ENCODE measurements around the gene SDF4. TPM values are rescaled to one million over a fixed set of nuclear protein-coding genes. Genes with fewer than 3 reads are reported as not detected.

Gene SDF4
- total RNA-seq, 1 experiment from 2014 or later, result 82.0 TPM

DNA sequence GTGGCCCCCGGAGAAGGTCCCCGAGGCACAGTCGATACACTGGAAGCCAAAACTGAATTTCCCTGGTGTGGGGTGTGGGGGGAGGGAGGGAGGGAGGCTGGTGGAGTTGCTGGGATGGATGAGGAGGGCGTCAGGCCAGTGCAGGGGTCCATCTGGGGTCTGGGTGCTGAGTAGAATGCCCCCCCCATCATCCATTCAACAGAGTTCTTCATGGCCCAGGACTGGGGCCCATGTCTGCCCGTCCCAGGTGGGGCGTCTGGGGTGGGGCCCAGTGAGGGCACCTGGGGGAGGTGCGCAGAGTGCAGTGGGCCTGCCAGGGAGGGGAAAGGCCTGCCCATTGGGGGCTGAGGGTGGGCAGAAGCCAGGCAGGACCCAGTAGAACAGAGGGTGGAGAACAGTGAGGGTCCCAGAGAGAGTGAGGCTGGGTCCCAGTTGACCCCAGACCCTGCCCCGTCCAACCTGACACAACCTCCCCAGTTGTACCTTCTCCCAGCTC lies 27.3 kb downstream of the SDF4 start:
- DNase-seq, result no peak
- no peak overlapping the region for H2BK12ac ChIP-seq (ENCODE audit: insufficient read length, low read depth, low read length)
- H3K36me3 Mint-ChIP-seq (ENCODE audit: insufficient read depth in 1 of 3, low read depth in 3 of 3), result no peaks in the 10 kb centered on the region
- no peak overlapping the region for H3K4me3 Mint-ChIP-seq
- H3K14ac ChIP-seq (ENCODE audit: insufficient read depth, low read length), result no peak overlapping the region
- no peak for TF ChIP-seq CTCF (conservative IDR thresholded peaks at IDR 0.05)
- H3K4me1 ChIP-seq (ENCODE audit: insufficient read depth, low read length), result no peaks in the 10 kb centered on the region
- no peak overlapping the region for H4K91ac ChIP-seq (ENCODE audit: insufficient read length, low read depth, low read length)
- no peak overlapping the region for H3K27ac ChIP-seq (ENCODE audit: insufficient read length, low read depth, low read length)
- H3K4me1 Mint-ChIP-seq, result peaks cover 4 to 10% of the 10 kb centered on the region in 2 experiments
- no peak overlapping the region for H2BK5ac ChIP-seq (ENCODE audit: insufficient read length, low read length)
- no peak overlapping the region for H3K4me2 ChIP-seq (ENCODE audit: insufficient read depth, insufficient read length, low read length)
- H3K27ac Mint-ChIP-seq, result no peak overlapping the region
- H2BK15ac ChIP-seq (ENCODE audit: low read depth, low read length), result no peak overlapping the region
- H4K20me1 ChIP-seq (ENCODE audit: control insufficient read depth, insufficient read depth, insufficient read length), result no peaks in the 10 kb centered on the region
- no peak overlapping the region for H4K8ac ChIP-seq (replicated peaks; ENCODE audit: insufficient read length, low read depth, low read length)
- H3K27me3 Mint-ChIP-seq (ENCODE audit: low read depth), result peaks cover 25% of the 10 kb centered on the region
- no peak overlapping the region for H4K5ac ChIP-seq (ENCODE audit: insufficient read length, low read depth, low read length)
- H3K4ac ChIP-seq (ENCODE audit: low read depth, low read length), result no peak overlapping the region
- no peak overlapping the region for H2BK120ac ChIP-seq (ENCODE audit: low read depth, low read length, poor library complexity, severe bottlenecking)
- H2BK20ac ChIP-seq (ENCODE audit: low read depth, low read length, poor library complexity, severe bottlenecking), result no peak overlapping the region
- no peaks in the 10 kb centered on the region for H3K79me2 ChIP-seq (ENCODE audit: insufficient read depth, low read length)
- H3K9me3 Mint-ChIP-seq, result no peaks in the 10 kb centered on the region
- no peaks in the 10 kb centered on the region for H3K9me3 ChIP-seq (ENCODE audit: control insufficient read depth, low read depth, low read length)
- no peak overlapping the region for H3T11ph ChIP-seq (ENCODE audit: low read length)
- H2AFZ ChIP-seq (ENCODE audit: low read length), result no peak overlapping the region
- H3K27me3 ChIP-seq (ENCODE audit: insufficient read depth, low read length), result no peaks in the 10 kb centered on the region; the same call in 1 of the 2 replicates
- H3K23ac ChIP-seq (ENCODE audit: insufficient read length, low read depth, low read length), result no peak overlapping the region
- H3K18ac ChIP-seq (ENCODE audit: insufficient read length, low read depth, low read length), result no peak overlapping the region
- no peak overlapping the region for H3K9ac ChIP-seq (ENCODE audit: extremely low read depth, insufficient read length, low read length)
- no peaks in the 10 kb centered on the region for H3K79me1 ChIP-seq (ENCODE audit: insufficient read depth, low read depth, low read length, poor library complexity, severe bottlenecking)
- H3K23me2 ChIP-seq (ENCODE audit: insufficient read length, low read depth, low read length, poor library complexity, severe bottlenecking), result peaks cover 3% of the 10 kb centered on the region
- H3K56ac ChIP-seq (ENCODE audit: insufficient read length, low read depth, low read length), result no peak overlapping the region
- whole genome bisulfite sequencing (ENCODE audit: extremely low coverage, insufficient read length, low lambda C conversion rate), result no CpG with 5 or more reads among the region's 8 CpGs
- no peak overlapping the region for H2AK5ac ChIP-seq (ENCODE audit: insufficient read length, low read length)

Data from H9 (cell line).